OCI-LY7 (cell line): ENCODE data around the gene PDGFRA. TPM values are rescaled to one million over a fixed set of nuclear protein-coding genes. Genes with fewer than 3 reads are reported as not detected.

Experiments used
- BruUV-seq: library from RNA; stranded (reverse); fragments of 400-500 nt; replicated peaks from 2 replicates; lab custom pipeline; 2021; lab: Mats Ljungman, UMichigan
- CTCF ChIA-PET: fragments of 300-600 bp; sonication (Branson Sonifier 250); formaldehyde crosslinking; loops from one replicate; lab custom pipeline; 2022; ENCODE audit warnings: antibody characterized with exemption; ENCODE audit not compliant: unreplicated experiment; lab: Charles Lee
- POLR2A ChIA-PET: fragments of 300-600 bp; sonication (Branson Sonifier 250); formaldehyde crosslinking; loops from one replicate; lab custom pipeline; 2022; ENCODE audit warnings: antibody characterized with exemption; lab: Charles Lee
- DNase-seq: peaks from one replicate; pipeline ENCODE4 v3.0.0-alpha.2; 2015; ENCODE audit warnings: low spot score
- H2AFZ ChIP-seq: fragments of 200-600 bp; sonication (generic), shearing (Covaris generic); 2 replicates; pipeline ENCODE4 v1.6.1; 2014; ENCODE audit warnings: mild to moderate bottlenecking, antibody characterized with exemption, low read length, moderate library complexity
- H3K27ac ChIP-seq: fragments of 200-600 bp; sonication (generic); 2 replicates; pipeline ENCODE4 v1.5.1; 2014; ENCODE audit warnings: mixed run types, low read depth, mild to moderate bottlenecking, moderate library complexity, low read length, inconsistent platforms; ENCODE audit not compliant: poor library complexity, severe bottlenecking
- H3K36me3 ChIP-seq: fragments of 200-600 bp; sonication (generic); 2 replicates; pipeline ENCODE4 v1.6.1; 2014; ENCODE audit warnings: mild to moderate bottlenecking, antibody characterized with exemption, low read length, moderate library complexity, mixed read lengths; ENCODE audit not compliant: insufficient read depth
- H3K4me1 ChIP-seq: fragments of 200-600 bp; sonication (generic); 2 replicates; pipeline ENCODE4 v1.5.1; 2014; ENCODE audit warnings: mild to moderate bottlenecking, low read length; ENCODE audit not compliant: insufficient read depth, poor library complexity, severe bottlenecking
- H3K4me2 ChIP-seq: fragments of 200-600 bp; sonication (generic); 2 replicates; pipeline ENCODE4 v1.6.1; 2014; ENCODE audit warnings: mild to moderate bottlenecking, low read length
- H3K4me3 ChIP-seq: fragments of 200-600 bp; sonication (generic); 2 replicates; pipeline ENCODE4 v1.5.1; 2014; ENCODE audit warnings: mild to moderate bottlenecking, low read depth, low read length; ENCODE audit not compliant: poor library complexity, severe bottlenecking
- H3K79me2 ChIP-seq: fragments of 200-600 bp; sonication (generic); 2 replicates; pipeline ENCODE4 v1.6.1; 2016; ENCODE audit warnings: low read depth, mild to moderate bottlenecking, low read length, moderate library complexity, mixed read lengths; ENCODE audit not compliant: insufficient read depth
- H3K9me2 ChIP-seq: fragments of 200-600 bp; sonication (generic); 2 replicates; pipeline ENCODE4 v1.6.1; 2016; ENCODE audit warnings: mild to moderate bottlenecking, low read length, mixed read lengths; ENCODE audit not compliant: insufficient read depth
- H3K9me3 ChIP-seq: fragments of 200-600 bp; sonication (generic); 2 replicates; pipeline ENCODE4 v1.6.1; 2014; ENCODE audit warnings: mild to moderate bottlenecking, mixed run types, low read length, mixed read lengths
- H4K20me1 ChIP-seq: fragments of 200-600 bp; sonication (generic); 2 replicates; pipeline ENCODE4 v1.6.1; 2014; ENCODE audit warnings: mild to moderate bottlenecking, antibody characterized with exemption, low read length, moderate library complexity, mixed read lengths; ENCODE audit not compliant: insufficient read depth
- EZH2phosphoT487 ChIP-seq: fragments of 200-600 bp; sonication (generic); IDR thresholded peaks from 2 replicates; pipeline ENCODE4 v1.6.1; 2018; ENCODE audit warnings: low read depth, borderline replicate concordance, mild to moderate bottlenecking, mixed run types, antibody characterized with exemption, low read length, moderate library complexity, mixed read lengths
- intact Hi-C: fragments of 100-400 bp; cut with micrococcal nuclease; formaldehyde crosslinking; loops from one replicate; pipeline ENCODE4 v1.10.0; 2022; ENCODE audit not compliant: unreplicated experiment
- total RNA-seq, 2 experiments: library from RNA; depleted of rRNA in 1 of 2; stranded (reverse); fragments of >200 nt in 1 of 2; shearing (Covaris generic) in 1 of 2; gene quantifications; 2 replicates each; pipeline ENCODE4 v1.2.3, GENCODE V29; 2014 to 2022
- TF ChIP-seq, protein P1 (sequence below): fragments of 200-600 bp; sonication (generic); conservative IDR thresholded peaks from 2 replicates; pipeline ENCODE4 v1.5.1; 2014; ENCODE audit warnings: mild to moderate bottlenecking, antibody characterized with exemption, low read length, moderate library complexity, mixed read lengths

The PDGFRA gene
- total RNA-seq, 2 experiments from 2014 or later: not detected

DNA sequence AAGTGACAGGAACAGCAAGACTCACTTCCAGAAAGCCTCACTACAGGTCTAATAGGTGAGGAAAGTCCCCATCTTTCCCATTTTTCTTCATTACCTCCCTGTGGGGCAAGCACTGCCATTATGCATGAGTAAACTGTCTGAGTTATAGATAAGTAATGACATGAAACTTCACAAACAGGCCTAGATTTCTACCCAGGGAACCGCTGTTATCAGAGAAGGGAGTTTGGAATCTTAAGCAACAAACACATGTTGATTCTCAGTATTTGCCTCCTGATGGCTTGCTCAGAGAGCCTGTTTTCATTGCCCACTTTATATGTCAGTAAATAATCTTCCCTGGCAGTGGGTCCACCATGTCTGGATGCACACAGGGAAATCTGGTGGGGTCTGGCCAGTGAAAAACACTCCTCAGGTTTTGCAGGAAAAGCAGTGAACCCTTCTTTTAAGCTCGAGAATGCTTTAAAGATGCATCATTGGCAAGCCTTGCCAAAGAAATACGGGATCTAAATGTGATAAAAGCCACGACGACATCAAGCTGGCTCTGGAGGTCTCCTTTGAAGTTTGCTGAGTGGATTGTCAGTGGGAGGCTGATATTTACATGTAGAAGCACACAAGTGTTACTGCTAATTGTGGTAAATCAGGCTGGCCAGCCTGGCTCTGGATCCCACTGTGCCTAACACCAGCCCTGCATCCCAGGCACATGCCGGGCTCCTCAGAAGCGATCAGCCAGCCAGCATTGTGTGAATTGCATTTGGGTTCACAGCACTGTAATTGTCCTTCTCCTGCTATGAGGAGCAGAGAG, 25.2 kb downstream of the PDGFRA start:
- H3K79me2 ChIP-seq: no peaks in the 10 kb centered on the region
- no peaks in the 10 kb centered on the region for H3K9me2 ChIP-seq
- H3K4me3 ChIP-seq: no peak overlapping the region
- ChIA-PET POLR2A (interaction anchor here (0.8 kb wide), 1 partner anchor 217 kb away, joined by 3 read pairs; no protein-coding TSS in a partner anchor), CTCF (no interaction called here)
- H4K20me1 ChIP-seq: no peaks in the 10 kb centered on the region
- peaks cover 8% of the 10 kb centered on the region; the same call in 1 of the 2 replicates for H3K9me3 ChIP-seq
- no peak overlapping the region for H2AFZ ChIP-seq
- no peaks in the 10 kb centered on the region for H3K36me3 ChIP-seq
- no peak overlapping the region for H3K27ac ChIP-seq
- BruUV-seq: no TSS peak
- TF ChIP-seq, protein P1, sequence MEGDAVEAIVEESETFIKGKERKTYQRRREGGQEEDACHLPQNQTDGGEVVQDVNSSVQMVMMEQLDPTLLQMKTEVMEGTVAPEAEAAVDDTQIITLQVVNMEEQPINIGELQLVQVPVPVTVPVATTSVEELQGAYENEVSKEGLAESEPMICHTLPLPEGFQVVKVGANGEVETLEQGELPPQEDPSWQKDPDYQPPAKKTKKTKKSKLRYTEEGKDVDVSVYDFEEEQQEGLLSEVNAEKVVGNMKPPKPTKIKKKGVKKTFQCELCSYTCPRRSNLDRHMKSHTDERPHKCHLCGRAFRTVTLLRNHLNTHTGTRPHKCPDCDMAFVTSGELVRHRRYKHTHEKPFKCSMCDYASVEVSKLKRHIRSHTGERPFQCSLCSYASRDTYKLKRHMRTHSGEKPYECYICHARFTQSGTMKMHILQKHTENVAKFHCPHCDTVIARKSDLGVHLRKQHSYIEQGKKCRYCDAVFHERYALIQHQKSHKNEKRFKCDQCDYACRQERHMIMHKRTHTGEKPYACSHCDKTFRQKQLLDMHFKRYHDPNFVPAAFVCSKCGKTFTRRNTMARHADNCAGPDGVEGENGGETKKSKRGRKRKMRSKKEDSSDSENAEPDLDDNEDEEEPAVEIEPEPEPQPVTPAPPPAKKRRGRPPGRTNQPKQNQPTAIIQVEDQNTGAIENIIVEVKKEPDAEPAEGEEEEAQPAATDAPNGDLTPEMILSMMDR: no peak
- no peak for TF ChIP-seq EZH2phosphoT487
- intact Hi-C loops: no loop called here
- DNase-seq: no peak
- no peaks in the 10 kb centered on the region for H3K4me1 ChIP-seq
- H3K4me2 ChIP-seq: no peak overlapping the region

GRCh38 chr4:54254915-54255246, 25.8 kb downstream of the PDGFRA start:
- no peak overlapping the region for H3K27ac ChIP-seq
- TF ChIP-seq EZH2phosphoT487: no peak
- TF ChIP-seq, protein P1: no peak
- H3K36me3 ChIP-seq: no peaks in the 10 kb centered on the region
- H3K4me3 ChIP-seq: no peak overlapping the region
- CTCF ChIA-PET: no interaction called here
- POLR2A ChIA-PET: interaction anchor here (0.8 kb wide), 1 partner anchor 217 kb away, joined by 3 read pairs; no protein-coding TSS in a partner anchor
- DNase-seq: no peak
- BruUV-seq: no TSS peak
- H3K4me2 ChIP-seq: no peak overlapping the region
- H3K79me2 ChIP-seq: no peaks in the 10 kb centered on the region
- peaks cover 8% of the 10 kb centered on the region; the same call in 1 of the 2 replicates for H3K9me3 ChIP-seq
- H3K9me2 ChIP-seq: no peaks in the 10 kb centered on the region
- no peak overlapping the region for H2AFZ ChIP-seq
- no peaks in the 10 kb centered on the region for H3K4me1 ChIP-seq
- intact Hi-C loops: no loop called here
- H4K20me1 ChIP-seq: no peaks in the 10 kb centered on the region

GRCh38 chr4:54255881-54256280, 26.8 kb downstream of the PDGFRA start:
- CTCF ChIA-PET: no interaction called here
- H4K20me1 ChIP-seq: no peaks in the 10 kb centered on the region
- no peaks in the 10 kb centered on the region for H3K36me3 ChIP-seq
- TF ChIP-seq, protein P1: no peak
- no peak for TF ChIP-seq EZH2phosphoT487
- no peaks in the 10 kb centered on the region for H3K9me2 ChIP-seq
- no peak overlapping the region for H2AFZ ChIP-seq
- BruUV-seq: no TSS peak
- POLR2A ChIA-PET: no interaction called here
- no peak overlapping the region for H3K4me3 ChIP-seq
- H3K79me2 ChIP-seq: no peaks in the 10 kb centered on the region
- 0 out of 2 replicates have a peak, but pooled peaks cover 8% of the 10 kb centered on the region for H3K9me3 ChIP-seq
- H3K4me1 ChIP-seq: no peaks in the 10 kb centered on the region
- DNase-seq: no peak
- intact Hi-C loops: no loop called here
- no peak overlapping the region for H3K4me2 ChIP-seq
- no peak overlapping the region for H3K27ac ChIP-seq
